GM12874 (cell line): Measurements from ENCODE around the gene CAPN7.

Experiments used
- TF ChIP-seq, protein P1 (sequence below): IDR thresholded peaks from 2 replicates; pipeline ENCODE4 v1.5.1; 2011; ENCODE audit warnings: low read depth, mild to moderate bottlenecking, control low read depth, low read length, moderate library complexity; ENCODE audit not compliant: insufficient read depth

Gene CAPN7

DNA sequence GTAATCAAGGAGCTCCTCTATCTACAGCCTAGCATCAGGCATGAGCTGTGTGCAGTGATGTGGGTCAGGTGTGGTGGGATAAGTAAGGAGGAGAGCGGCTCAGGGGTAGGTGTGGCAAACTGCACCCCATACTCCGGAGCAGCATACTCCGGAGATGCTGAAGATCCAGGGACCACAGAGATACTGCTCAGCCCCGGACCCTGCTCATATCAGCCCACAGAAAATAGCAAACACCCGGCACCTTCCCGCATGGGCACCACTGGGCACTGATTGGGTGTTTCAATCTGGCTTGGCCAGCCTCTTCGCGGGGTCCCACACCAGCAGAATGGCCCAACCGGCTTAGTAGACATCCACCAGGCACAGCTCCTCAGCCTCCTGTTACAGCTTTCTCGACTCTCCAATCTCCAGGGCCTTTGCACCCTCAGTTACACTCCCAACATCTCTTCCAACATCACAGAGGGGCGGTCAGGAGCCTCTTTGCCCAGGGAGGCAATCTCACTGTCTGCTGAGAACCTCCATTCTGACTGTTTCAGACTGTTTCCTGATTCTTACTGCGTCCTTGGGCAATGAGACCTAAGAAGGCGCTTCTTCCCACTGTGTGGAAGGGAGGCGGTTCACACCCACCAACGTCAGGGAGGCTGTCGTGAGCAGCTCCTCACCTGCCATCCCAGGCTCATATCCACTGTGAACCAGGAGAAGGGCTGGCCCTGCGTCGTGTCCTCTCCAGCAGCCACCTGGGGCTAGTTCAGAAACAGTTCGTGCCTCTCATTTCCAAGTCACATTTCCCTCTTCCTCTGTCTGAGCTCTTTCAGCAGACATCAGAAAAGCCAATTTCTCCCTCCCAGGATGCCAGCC lies 59.8 kb downstream of the CAPN7 start:
- TF ChIP-seq, protein P1, sequence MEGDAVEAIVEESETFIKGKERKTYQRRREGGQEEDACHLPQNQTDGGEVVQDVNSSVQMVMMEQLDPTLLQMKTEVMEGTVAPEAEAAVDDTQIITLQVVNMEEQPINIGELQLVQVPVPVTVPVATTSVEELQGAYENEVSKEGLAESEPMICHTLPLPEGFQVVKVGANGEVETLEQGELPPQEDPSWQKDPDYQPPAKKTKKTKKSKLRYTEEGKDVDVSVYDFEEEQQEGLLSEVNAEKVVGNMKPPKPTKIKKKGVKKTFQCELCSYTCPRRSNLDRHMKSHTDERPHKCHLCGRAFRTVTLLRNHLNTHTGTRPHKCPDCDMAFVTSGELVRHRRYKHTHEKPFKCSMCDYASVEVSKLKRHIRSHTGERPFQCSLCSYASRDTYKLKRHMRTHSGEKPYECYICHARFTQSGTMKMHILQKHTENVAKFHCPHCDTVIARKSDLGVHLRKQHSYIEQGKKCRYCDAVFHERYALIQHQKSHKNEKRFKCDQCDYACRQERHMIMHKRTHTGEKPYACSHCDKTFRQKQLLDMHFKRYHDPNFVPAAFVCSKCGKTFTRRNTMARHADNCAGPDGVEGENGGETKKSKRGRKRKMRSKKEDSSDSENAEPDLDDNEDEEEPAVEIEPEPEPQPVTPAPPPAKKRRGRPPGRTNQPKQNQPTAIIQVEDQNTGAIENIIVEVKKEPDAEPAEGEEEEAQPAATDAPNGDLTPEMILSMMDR, result no peak

DNA sequence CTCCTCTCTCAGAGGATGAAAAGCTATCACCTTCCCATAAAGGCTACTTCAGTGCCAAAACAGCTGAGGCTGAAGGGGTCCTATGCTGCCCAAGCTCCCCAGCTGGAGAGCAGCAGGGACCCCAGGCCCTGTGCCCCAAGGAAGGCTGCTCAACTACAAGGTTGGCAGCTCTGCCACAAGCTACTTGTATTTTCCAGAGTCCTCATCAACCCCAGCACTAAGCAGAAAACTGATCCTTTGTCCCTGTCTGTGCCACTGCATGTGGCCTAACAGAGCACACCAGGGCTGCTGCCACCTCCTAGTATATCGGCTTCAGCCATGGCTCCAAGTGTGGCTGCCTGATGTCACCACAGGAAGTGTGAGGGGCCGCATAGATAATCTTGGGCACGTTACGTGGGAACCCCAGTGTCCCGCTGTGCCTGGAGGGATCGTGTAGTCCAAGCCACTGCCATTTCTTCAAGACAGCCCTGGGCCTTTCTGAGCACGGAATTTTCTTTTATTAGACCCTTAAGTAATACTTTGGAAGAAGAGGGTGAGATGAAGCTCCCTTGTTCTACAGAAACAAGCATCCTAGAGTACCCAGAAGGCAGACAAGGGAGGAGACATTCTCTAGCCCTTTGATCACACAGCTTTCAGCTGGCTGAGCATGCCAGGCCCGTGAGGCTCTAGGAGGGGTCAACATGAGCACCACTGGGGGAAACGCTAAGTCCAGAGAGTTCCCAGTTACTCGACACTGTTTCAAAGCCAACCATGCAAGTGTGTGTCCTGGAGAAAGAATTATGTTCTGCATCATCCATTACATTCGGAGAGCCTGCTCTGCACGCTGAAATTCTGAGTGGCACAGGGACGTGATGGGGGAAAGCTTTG lies 60.7 kb downstream of the CAPN7 start:
- TF ChIP-seq, protein P1, result no peak

DNA sequence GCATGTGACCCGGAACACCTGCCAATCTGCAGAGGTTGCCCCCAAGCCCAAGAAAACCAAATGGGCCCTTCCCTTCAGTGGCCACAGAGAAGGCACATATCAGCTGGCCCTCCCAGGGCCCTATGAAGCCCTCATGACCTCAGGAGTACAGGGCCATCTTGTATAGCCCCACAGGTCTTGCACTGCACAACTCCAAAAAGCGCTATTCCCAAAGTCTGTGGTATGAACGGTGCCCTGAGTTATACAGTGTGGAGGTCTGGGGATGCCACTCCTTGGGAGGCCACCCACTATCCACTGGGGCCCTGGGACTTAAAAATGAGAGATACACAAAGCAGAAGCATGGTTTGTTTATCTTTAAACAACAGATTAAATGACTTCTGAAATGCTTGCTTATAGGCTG lies 61.5 kb downstream of the CAPN7 start:
- TF ChIP-seq, protein P1, result no peak

DNA sequence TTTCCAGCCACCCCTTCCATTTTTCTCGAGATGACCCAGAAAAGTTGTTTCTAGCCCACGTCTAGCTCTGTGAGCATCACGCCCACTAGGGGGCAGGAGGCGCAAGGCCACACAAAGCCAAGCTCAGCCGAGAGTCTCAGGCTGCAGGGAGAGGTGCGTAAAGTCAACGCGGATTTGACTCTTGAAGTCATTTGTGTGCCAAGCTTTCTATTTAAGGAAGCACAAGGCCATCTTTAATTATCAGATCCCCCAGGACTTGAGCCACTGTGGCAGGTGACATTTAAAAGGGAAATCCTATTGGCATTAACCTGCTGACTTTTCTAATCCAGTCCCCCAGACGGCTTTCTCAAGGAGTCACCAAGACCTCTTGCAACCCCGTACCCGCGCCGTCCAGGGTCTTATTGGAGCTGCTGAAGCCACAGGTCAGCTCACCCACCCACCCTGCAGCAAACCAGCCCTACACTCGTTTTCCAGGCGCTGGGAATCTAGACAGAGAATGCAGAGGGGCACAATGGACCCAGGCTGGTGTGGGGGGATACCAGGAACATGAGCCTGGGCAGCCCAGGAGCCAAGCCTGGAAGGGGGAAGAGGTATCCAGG lies 62.1 kb downstream of the CAPN7 start:
- TF ChIP-seq, protein P1, result peak; percentile 94

DNA sequence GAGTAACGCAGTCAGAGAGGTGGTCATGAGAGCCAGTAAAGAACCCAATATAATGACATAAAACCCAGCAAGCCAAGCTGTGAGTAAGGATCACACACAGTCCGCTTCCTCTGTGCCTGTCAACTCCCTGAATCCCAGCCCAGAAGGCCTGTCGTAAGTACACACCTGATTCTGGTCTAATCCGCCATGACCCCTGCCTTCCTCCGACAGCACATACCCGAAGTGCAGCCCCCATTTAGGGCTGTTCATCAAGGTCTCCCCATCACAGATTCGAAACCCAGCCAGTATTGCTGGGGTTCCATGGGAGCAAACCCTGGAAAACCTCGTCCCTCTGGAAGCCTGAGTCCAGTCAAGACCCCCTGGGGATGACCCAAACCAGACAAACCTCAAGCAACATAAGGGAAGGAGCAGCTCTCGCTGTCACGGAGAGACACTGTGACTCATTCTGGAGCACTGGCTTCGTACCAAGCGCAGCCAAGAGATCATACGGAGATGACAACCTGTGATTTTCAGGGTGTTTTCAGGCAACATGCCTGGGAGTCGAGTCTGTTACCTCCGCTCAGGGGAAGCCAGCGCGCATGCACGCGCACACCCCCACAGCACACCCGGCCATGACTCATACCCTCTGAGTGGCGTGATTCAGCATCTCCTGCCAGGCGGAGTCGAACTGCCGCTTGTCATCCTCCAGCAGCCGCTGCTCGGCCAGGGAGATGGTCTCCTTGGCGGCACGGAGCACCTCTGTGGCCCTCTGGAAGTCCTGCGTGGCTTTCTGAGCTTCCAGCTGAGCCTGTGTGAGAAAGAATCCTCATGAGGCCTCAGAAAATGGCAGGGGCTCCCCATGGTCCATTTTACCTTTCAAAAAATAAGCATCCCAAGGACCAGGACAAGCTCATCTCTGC lies 63.3 kb downstream of the CAPN7 start:
- TF ChIP-seq, protein P1, result no peak

DNA sequence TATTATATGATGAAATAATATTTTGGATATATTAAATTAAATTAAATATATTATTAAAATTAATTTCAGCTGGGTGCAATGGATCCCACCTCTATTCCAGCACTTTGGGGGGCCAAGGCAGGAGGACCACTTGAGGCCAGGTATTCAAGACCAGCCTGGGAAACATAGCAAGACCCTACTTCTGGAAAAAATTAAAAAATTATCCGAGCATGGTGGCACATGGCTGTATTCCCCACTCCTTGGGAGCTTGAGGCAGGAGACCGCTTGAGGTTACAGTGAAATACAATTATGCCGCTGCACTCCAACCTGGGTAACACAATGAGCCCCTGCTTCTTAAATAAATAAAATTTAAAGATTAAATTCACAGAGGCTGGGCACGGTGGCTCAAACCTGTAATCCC lies 65.0 kb downstream of the CAPN7 start:
- TF ChIP-seq, protein P1, result no peak
